Stomach (tissue), 4 donors: ENCODE results near the gene SLC39A3.

ENCODE experiments used
- EP300 ChIP-seq: sonication (generic); formaldehyde crosslinking; IDR thresholded peaks from one replicate; pipeline ENCODE4 v1.6.1; 2017; ENCODE audit warnings: antibody characterized with exemption
- POLR2A ChIP-seq, 4 donors: fragments of 450-650 bp; IDR thresholded peaks; one replicate each; pipeline ENCODE4 v1.6.1; 2016; ENCODE audit warnings: antibody characterized with exemption in 4 of 4, control low read depth in 2 of 4, mild to moderate bottlenecking in 1 of 4, moderate library complexity in 1 of 4
- POLR2AphosphoS5 ChIP-seq, 3 donors: sonication (generic); formaldehyde crosslinking; IDR thresholded peaks; one replicate each; pipeline ENCODE4 v1.6.1; 2016; ENCODE audit warnings: antibody characterized with exemption in 3 of 3
- TF ChIP-seq, protein P1 (sequence below), 7 experiments: fragments of 450-650 bp in 4 of 7; fragments of 200-600 bp in 3 of 7; sonication (generic) in 3 of 7; IDR thresholded peaks; one replicate each; pipeline ENCODE4 v1.5.1; 2016 to 2019; ENCODE audit warnings: antibody characterized with exemption in 7 of 7, control low read depth in 2 of 7, mild to moderate bottlenecking in 1 of 7

- TF ChIP-seq, protein P1, sequence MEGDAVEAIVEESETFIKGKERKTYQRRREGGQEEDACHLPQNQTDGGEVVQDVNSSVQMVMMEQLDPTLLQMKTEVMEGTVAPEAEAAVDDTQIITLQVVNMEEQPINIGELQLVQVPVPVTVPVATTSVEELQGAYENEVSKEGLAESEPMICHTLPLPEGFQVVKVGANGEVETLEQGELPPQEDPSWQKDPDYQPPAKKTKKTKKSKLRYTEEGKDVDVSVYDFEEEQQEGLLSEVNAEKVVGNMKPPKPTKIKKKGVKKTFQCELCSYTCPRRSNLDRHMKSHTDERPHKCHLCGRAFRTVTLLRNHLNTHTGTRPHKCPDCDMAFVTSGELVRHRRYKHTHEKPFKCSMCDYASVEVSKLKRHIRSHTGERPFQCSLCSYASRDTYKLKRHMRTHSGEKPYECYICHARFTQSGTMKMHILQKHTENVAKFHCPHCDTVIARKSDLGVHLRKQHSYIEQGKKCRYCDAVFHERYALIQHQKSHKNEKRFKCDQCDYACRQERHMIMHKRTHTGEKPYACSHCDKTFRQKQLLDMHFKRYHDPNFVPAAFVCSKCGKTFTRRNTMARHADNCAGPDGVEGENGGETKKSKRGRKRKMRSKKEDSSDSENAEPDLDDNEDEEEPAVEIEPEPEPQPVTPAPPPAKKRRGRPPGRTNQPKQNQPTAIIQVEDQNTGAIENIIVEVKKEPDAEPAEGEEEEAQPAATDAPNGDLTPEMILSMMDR (IDR thresholded peaks at IDR 0.05) = no peak
- TF ChIP-seq POLR2A (IDR thresholded peaks at IDR 0.05) (no peak), EP300 (no peak), POLR2AphosphoS5 (IDR thresholded peaks at IDR 0.05) (no peak)
Measured at GRCh38 chr19:2756477-2756876, 16.7 kb upstream of the SLC39A3 start.
